ENCODE measurements around the gene TVP23C.

GRCh38 chr17:15479703-15480102 is 83.6 kb downstream of the TVP23C start:
- no peak for TF ChIP-seq POLR2A (IDR thresholded peaks at IDR 0.05; ENCODE audit: low read depth, low read length)
- no peak for TF ChIP-seq POLR2AphosphoS5 (IDR thresholded peaks at IDR 0.05; ENCODE audit: low read depth, low read length)
- TF ChIP-seq TAF1 (IDR thresholded peaks at IDR 0.05; ENCODE audit: low read depth, low read length), result no peak
- no peak for TF ChIP-seq POU2F2 (IDR thresholded peaks at IDR 0.05; ENCODE audit: low read depth, low read length)
- TF ChIP-seq PAX5 (IDR thresholded peaks at IDR 0.05; ENCODE audit: insufficient read depth, low read length, severe bottlenecking), result no peak
